ENCODE results near the gene SPCS2. TPM values are rescaled to one million over a fixed set of nuclear protein-coding genes. Genes with fewer than 3 reads are reported as not detected.
"Not testable (repeated sequence)": the region's sequence is repeated elsewhere in the genome, so short reads cannot be mapped to it uniquely, and the experiment has no call there.

Gene SPCS2
- total RNA-seq, 1 experiment from 2014 or later: 116 TPM

DNA sequence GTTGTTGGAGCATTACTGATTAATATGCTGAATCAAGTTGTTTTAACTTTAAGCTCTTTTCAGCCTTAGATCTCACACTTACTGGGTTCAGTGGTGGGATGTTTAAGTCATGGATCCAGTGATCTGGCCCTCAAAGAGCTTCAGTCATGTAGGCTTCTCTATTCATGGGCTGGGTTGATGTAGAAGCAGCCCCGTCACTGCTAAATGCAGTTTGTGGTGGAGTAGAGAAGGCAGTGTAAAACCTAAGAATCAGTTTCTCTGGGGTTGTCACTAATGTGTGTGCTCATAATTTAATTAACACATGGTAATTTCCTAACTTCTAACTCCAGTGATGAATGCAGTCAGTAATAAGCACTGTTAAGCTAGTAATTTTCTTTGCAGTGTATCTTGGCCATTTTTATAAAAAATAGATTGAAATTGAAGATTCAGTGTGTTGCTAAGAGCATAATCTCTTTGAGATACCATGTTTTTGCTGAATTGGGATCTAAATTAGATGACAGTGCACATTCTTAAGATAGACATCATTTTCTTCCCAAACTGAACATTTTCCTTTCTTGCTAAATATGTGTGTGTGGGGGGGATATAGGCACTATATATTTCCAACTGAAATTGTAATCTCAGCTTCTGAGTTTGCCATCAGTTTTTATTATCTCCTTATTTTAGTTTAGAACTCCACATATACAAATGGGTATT, 9.0 kb downstream of the SPCS2 start (continued):
- TF ChIP-seq, protein P1, sequence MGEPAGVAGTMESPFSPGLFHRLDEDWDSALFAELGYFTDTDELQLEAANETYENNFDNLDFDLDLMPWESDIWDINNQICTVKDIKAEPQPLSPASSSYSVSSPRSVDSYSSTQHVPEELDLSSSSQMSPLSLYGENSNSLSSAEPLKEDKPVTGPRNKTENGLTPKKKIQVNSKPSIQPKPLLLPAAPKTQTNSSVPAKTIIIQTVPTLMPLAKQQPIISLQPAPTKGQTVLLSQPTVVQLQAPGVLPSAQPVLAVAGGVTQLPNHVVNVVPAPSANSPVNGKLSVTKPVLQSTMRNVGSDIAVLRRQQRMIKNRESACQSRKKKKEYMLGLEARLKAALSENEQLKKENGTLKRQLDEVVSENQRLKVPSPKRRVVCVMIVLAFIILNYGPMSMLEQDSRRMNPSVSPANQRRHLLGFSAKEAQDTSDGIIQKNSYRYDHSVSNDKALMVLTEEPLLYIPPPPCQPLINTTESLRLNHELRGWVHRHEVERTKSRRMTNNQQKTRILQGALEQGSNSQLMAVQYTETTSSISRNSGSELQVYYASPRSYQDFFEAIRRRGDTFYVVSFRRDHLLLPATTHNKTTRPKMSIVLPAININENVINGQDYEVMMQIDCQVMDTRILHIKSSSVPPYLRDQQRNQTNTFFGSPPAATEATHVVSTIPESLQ (CRISPR knock-in tag; IDR thresholded peaks at IDR 0.05): no peak
- TF ChIP-seq SOX15 (CRISPR knock-in tag; IDR thresholded peaks at IDR 0.05): no peak
- no peak for TF ChIP-seq ZNF263 (CRISPR knock-in tag; IDR thresholded peaks at IDR 0.05; ENCODE audit: low read depth)

DNA sequence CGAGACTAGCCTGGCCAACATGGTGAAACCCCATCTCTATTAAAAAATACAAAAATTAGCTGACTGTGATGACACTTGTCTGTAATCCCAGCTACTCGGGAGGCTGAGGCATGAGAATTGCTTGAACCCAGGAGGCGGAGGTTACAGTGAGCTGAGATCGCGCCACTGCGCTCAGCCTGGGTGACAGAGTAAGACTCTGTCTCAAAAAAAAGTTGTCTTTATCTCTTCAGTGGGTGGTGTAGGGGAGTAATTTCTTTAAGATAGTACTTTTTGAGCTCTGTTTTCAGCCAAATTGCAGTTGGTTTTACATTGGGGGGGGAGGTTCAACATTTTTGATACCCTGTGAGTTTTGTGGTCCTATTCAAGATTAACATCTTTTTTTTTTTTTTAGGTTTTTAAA, 11.1 kb downstream of the SPCS2 start:
- H3K27me3 Mint-ChIP-seq (ENCODE audit: low read depth); DNase-seq (ENCODE audit: low spot score); POLR2A ChIA-PET; H3K36me3 Mint-ChIP-seq; ATAC-seq; H3K4me3 Mint-ChIP-seq; H3K9me3 Mint-ChIP-seq; H3K4me1 Mint-ChIP-seq: not testable (repeated sequence)
- H3K27ac Mint-ChIP-seq: peak overlapping the region; percentile 25; the same call in 1 of the 2 replicates
- CTCF ChIA-PET: interaction anchor here (1.2 to 1.7 kb wide), 2 partner anchors 30 to 180 kb away, joined by 3 to 9 read pairs; no protein-coding TSS in a partner anchor

DNA sequence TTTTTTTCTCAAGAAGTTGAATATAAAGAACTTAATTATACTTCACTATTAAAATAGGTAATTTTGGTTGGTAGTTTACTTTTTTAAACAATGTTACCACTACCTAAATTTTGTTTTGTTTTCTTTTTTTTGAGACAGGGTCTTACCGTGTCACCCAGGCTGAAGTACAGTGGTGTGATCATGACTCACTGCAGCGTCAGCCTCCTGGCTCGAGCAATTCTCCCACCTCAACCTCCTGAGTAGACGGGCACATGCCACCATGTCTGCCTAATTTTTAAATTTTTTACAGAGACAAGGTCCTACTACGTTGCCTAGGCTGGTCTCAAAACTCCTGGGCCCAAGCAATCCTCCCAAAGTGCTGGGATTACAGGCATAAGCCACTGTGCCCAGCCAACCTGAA, 17.6 kb downstream of the SPCS2 start:
- TF ChIP-seq, protein P2, sequence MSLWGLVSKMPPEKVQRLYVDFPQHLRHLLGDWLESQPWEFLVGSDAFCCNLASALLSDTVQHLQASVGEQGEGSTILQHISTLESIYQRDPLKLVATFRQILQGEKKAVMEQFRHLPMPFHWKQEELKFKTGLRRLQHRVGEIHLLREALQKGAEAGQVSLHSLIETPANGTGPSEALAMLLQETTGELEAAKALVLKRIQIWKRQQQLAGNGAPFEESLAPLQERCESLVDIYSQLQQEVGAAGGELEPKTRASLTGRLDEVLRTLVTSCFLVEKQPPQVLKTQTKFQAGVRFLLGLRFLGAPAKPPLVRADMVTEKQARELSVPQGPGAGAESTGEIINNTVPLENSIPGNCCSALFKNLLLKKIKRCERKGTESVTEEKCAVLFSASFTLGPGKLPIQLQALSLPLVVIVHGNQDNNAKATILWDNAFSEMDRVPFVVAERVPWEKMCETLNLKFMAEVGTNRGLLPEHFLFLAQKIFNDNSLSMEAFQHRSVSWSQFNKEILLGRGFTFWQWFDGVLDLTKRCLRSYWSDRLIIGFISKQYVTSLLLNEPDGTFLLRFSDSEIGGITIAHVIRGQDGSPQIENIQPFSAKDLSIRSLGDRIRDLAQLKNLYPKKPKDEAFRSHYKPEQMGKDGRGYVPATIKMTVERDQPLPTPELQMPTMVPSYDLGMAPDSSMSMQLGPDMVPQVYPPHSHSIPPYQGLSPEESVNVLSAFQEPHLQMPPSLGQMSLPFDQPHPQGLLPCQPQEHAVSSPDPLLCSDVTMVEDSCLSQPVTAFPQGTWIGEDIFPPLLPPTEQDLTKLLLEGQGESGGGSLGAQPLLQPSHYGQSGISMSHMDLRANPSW (CRISPR knock-in tag; conservative IDR thresholded peaks at IDR 0.05; ENCODE audit: low read depth): no peak
- no peak for TF ChIP-seq JAZF1 (CRISPR knock-in tag; IDR thresholded peaks at IDR 0.05)
- no peak for TF ChIP-seq ZNF138 (CRISPR knock-in tag; conservative IDR thresholded peaks at IDR 0.05)
- TF ChIP-seq, protein P3, sequence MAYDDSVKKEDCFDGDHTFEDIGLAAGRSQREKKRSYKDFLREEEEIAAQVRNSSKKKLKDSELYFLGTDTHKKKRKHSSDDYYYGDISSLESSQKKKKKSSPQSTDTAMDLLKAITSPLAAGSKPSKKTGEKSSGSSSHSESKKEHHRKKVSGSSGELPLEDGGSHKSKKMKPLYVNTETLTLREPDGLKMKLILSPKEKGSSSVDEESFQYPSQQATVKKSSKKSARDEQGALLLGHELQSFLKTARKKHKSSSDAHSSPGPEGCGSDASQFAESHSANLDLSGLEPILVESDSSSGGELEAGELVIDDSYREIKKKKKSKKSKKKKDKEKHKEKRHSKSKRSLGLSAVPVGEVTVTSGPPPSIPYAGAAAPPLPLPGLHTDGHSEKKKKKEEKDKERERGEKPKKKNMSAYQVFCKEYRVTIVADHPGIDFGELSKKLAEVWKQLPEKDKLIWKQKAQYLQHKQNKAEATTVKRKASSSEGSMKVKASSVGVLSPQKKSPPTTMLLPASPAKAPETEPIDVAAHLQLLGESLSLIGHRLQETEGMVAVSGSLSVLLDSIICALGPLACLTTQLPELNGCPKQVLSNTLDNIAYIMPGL (CRISPR knock-in tag; IDR thresholded peaks at IDR 0.05): no peak
- TF ChIP-seq, protein P4, sequence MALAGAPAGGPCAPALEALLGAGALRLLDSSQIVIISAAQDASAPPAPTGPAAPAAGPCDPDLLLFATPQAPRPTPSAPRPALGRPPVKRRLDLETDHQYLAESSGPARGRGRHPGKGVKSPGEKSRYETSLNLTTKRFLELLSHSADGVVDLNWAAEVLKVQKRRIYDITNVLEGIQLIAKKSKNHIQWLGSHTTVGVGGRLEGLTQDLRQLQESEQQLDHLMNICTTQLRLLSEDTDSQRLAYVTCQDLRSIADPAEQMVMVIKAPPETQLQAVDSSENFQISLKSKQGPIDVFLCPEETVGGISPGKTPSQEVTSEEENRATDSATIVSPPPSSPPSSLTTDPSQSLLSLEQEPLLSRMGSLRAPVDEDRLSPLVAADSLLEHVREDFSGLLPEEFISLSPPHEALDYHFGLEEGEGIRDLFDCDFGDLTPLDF (CRISPR knock-in tag; IDR thresholded peaks at IDR 0.05): no peak
- TF ChIP-seq, protein P5, sequence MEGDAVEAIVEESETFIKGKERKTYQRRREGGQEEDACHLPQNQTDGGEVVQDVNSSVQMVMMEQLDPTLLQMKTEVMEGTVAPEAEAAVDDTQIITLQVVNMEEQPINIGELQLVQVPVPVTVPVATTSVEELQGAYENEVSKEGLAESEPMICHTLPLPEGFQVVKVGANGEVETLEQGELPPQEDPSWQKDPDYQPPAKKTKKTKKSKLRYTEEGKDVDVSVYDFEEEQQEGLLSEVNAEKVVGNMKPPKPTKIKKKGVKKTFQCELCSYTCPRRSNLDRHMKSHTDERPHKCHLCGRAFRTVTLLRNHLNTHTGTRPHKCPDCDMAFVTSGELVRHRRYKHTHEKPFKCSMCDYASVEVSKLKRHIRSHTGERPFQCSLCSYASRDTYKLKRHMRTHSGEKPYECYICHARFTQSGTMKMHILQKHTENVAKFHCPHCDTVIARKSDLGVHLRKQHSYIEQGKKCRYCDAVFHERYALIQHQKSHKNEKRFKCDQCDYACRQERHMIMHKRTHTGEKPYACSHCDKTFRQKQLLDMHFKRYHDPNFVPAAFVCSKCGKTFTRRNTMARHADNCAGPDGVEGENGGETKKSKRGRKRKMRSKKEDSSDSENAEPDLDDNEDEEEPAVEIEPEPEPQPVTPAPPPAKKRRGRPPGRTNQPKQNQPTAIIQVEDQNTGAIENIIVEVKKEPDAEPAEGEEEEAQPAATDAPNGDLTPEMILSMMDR (IDR thresholded peaks at IDR 0.05): no peak
- no peak for TF ChIP-seq TCF7 (CRISPR knock-in tag; IDR thresholded peaks at IDR 0.05; ENCODE audit: low read depth)
- TF ChIP-seq GTF2I (CRISPR knock-in tag; conservative IDR thresholded peaks at IDR 0.05): no peak
- TF ChIP-seq ZNF232 (CRISPR knock-in tag; IDR thresholded peaks at IDR 0.05): no peak
- TF ChIP-seq ZNF671 (CRISPR knock-in tag; IDR thresholded peaks at IDR 0.05): no peak
- TF ChIP-seq FOXP1 (CRISPR knock-in tag; IDR thresholded peaks at IDR 0.05; ENCODE audit: borderline replicate concordance): no peak
- TF ChIP-seq ELF4 (CRISPR knock-in tag; IDR thresholded peaks at IDR 0.05; ENCODE audit: low read depth): no peak
- TF ChIP-seq CBFB (CRISPR knock-in tag; IDR thresholded peaks at IDR 0.05; ENCODE audit: low read depth): no peak
- TF ChIP-seq NFE2L1 (CRISPR knock-in tag; IDR thresholded peaks at IDR 0.05): no peak
- DNase-seq (ENCODE audit: low spot score) (no peak), ATAC-seq (no peak)
- CTCF ChIA-PET: interaction anchor here (1.8 kb wide), 1 partner anchor 37 kb away, joined by 5 read pairs; no protein-coding TSS in a partner anchor
- 0 out of 2 replicates have a peak, but pooled peaks cover 3% of the 10 kb centered on the region for H3K4me1 Mint-ChIP-seq
- no peaks in the 10 kb centered on the region for H3K27me3 Mint-ChIP-seq (ENCODE audit: low read depth)
- H3K36me3 Mint-ChIP-seq: peaks cover 17% of the 10 kb centered on the region
- no peak overlapping the region for H3K27ac Mint-ChIP-seq
- POLR2A ChIA-PET: no interaction called here
- no peaks in the 10 kb centered on the region for H3K9me3 Mint-ChIP-seq
- no peak overlapping the region for H3K4me3 Mint-ChIP-seq
